Psoas muscle (tissue), 8 donors: Measurements from ENCODE around the gene FUT2. TPM values are rescaled to one million over a fixed set of nuclear protein-coding genes. Genes with fewer than 3 reads are reported as not detected.
"Not testable (repeated sequence)": the region's sequence is repeated elsewhere in the genome, so short reads cannot be mapped to it uniquely, and the experiment has no call there.

Source experiments
- ATAC-seq, 4 donors: fragments of 200-7000 bp; cut with Tn5 transposase; one replicate each; pipeline ENCODE4 v1.9.1; 2020; ENCODE audit warnings: moderate library complexity in 3 of 4, mild to moderate bottlenecking in 2 of 4
- DNase-seq, 2 donors: peaks; one replicate each; pipeline ENCODE4 v3.0.0-alpha.2; 2020
- H3K27ac ChIP-seq: fragments of 200-600 bp; one replicate; pipeline ENCODE4 v1.8.0; 2022
- H3K27me3 ChIP-seq, 3 donors: fragments of 200-600 bp in 1 of 3; one replicate each; pipeline versions ENCODE4 v1.6.1 to v1.8.0; 2013 to 2022; ENCODE audit warnings: low read length in 2 of 3, mild to moderate bottlenecking in 2 of 3, moderate library complexity in 1 of 3; ENCODE audit not compliant: insufficient read depth in 3 of 3
- H3K36me3 ChIP-seq, 2 donors: fragments of 200-600 bp in 1 of 2; one replicate each; pipeline versions ENCODE4 v1.6.1 to v1.8.0; 2013 to 2022; ENCODE audit warnings: low read depth in 1 of 2, mild to moderate bottlenecking in 1 of 2, moderate library complexity in 1 of 2; ENCODE audit not compliant: insufficient read depth in 1 of 2
- H3K4me1 ChIP-seq: fragments of 200-600 bp; one replicate; pipeline ENCODE4 v1.8.0; 2022
- H3K4me3 ChIP-seq: fragments of 200-600 bp; one replicate; pipeline ENCODE4 v1.8.0; 2022; ENCODE audit warnings: mild to moderate bottlenecking
- H3K9me3 ChIP-seq: fragments of 200-600 bp; one replicate; pipeline ENCODE4 v1.8.0; 2022
- CTCF ChIP-seq: fragments of 200-600 bp; IDR thresholded peaks from one replicate; pipeline ENCODE4 v1.8.0; 2022; ENCODE audit warnings: antibody characterized with exemption
- WGBS, 3 donors: extraction: QIAGEN DNeasy Blood & Tissue Kit; methylation state at CpG; one replicate each; pipeline versions ENCODE4 v1.1.6 to v1.1.7; 2013; 5-methylcytosine and 5-hydroxymethylcytosine counted together
- intact Hi-C, 2 donors: fragments of 100-400 bp; cut with DNase I; formaldehyde crosslinking; loops; one replicate each; pipeline versions ENCODE4 v1.11.0 to v1.14.2; 2022
- polyA plus RNA-seq, 3 donors: library from polyadenylated mRNA; stranded (reverse); fragments of 200-250 nt; gene quantifications; one replicate each; pipeline ENCODE4 v1.2.3, GENCODE V29; 2013
- total RNA-seq, 4 donors: library from RNA; stranded (reverse); fragmentation: NEBNext Ultra II Directional in 2 of 4; extraction: Animal tissue kit (Norgen Biotek cat#: 25700) in 2 of 4; gene quantifications; one replicate each; pipeline versions ENCODE4 v1.2.1 to v1.2.4, GENCODE V29; 2021 to 2023
- donor health status: healthy with polysubstance abuse.
- donor health status: DM: no; HTN: no; CAD: no; lungs with moderate emphysema.
- donor health status: Bipolar disorder and iron deficiency.
- donor health status: healthy.
- donor health status: DM: yes; HTN: yes; CAD: no.
- donor health status: DM: no; HTN: no; CAD: no.
- donor health status: DM: no; HTN: no; CAD: no.
- donor health status: DM: yes; HTN: yes; CAD: no.

The FUT2 gene
- total and polyA plus RNA-seq, 7 donors = not detected

GRCh38 chr19:48689449-48689848 is 6.3 kb upstream of the FUT2 start:
- TF ChIP-seq CTCF = no peak
- Histone ChIP-seq H3K9me3 (no peaks in the 10 kb centered on the region), H3K27me3 (no peaks in the 10 kb centered on the region), H3K4me1 (no peaks in the 10 kb centered on the region), H3K4me3 (no peak overlapping the region), H3K36me3 (no peaks in the 10 kb centered on the region), H3K27ac (no peak overlapping the region)
- ATAC-seq (no peak), DNase-seq (no peak)
- 64 to 75% (median 68%) methylated on average over 7 of the region's 7 CpGs for WGBS, 3 donors
- intact Hi-C loops = no loop called here

- H3K4me1 ChIP-seq, H3K4me3 ChIP-seq, H3K27ac ChIP-seq, H3K9me3 ChIP-seq, H3K36me3 ChIP-seq, intact Hi-C loops, ATAC-seq, DNase-seq: not testable (repeated sequence)
- 82 to 89% (median 88%) methylated on average over 9 of the region's 9 CpGs for WGBS, 3 donors
- peaks cover 0 to 17% (median 5%) of the 10 kb centered on the region in 3 donors for H3K27me3 ChIP-seq
These were observed 2.1 kb upstream of the FUT2 start for GRCh38 chr19:48693629-48694028.

GRCh38 chr19:48696353-48697010 is 711 bp downstream of the FUT2 start:
- Histone ChIP-seq H3K4me1 (no peaks in the 10 kb centered on the region), H3K27ac (no peak overlapping the region), H3K36me3 (no peaks in the 10 kb centered on the region), H3K9me3 (no peaks in the 10 kb centered on the region), H3K4me3 (peak overlapping the region; percentile 45), H3K27me3 (peaks cover 0 to 17% (median 5%) of the 10 kb centered on the region in 3 donors)
- WGBS, 3 donors = 9 to 14% (median 13%) methylated on average over 30 to 34 of the region's 34 CpGs
- intact Hi-C loops = no loop called here
- DNase-seq (no peak), ATAC-seq (peak in 2 of 4 donors; percentile 21)
- TF ChIP-seq CTCF = no peak

GRCh38 chr19:48698046-48698445 is 2.3 kb downstream of the FUT2 start:
- H3K9me3 ChIP-seq = no peaks in the 10 kb centered on the region
- H3K4me3 ChIP-seq = no peak overlapping the region
- ATAC-seq = no peak
- no peak for TF ChIP-seq CTCF
- H3K4me1 ChIP-seq = no peaks in the 10 kb centered on the region
- no peak for DNase-seq
- H3K27ac ChIP-seq = no peak overlapping the region
- H3K36me3 ChIP-seq = no peaks in the 10 kb centered on the region
- peaks cover 0 to 17% (median 5%) of the 10 kb centered on the region in 3 donors for H3K27me3 ChIP-seq
- intact Hi-C loops = no loop called here
- WGBS, 3 donors = 50 to 56% (median 53%) methylated on average over 4 of the region's 4 CpGs

GRCh38 chr19:48702701-48703100 is 6.9 kb downstream of the FUT2 start:
- TF ChIP-seq CTCF = no peak
- H3K4me1 ChIP-seq = no peaks in the 10 kb centered on the region
- H3K27ac ChIP-seq = no peak overlapping the region
- peaks cover 0 to 1% (median 0%) of the 10 kb centered on the region in 3 donors for H3K27me3 ChIP-seq
- ATAC-seq (no peak), DNase-seq (no peak)
- intact Hi-C loops = no loop called here
- H3K36me3 ChIP-seq = no peaks in the 10 kb centered on the region
- no peaks in the 10 kb centered on the region for H3K9me3 ChIP-seq
- 91 to 93% (median 91%) methylated on average over 13 of the region's 13 CpGs for WGBS, 3 donors
- no peak overlapping the region for H3K4me3 ChIP-seq
